ENCODE measurements around the gene TMEM135. TPM values are rescaled to one million over a fixed set of nuclear protein-coding genes. Genes with fewer than 3 reads are reported as not detected.

Gene TMEM135
- total and polyA plus RNA-seq, 2 donors (not counting 1 experiment from before 2014, with no cell fraction given): 2.7 to 19.5 TPM

GRCh38 chr11:87173185-87174039, 135.7 kb downstream of the TMEM135 start:
- WGBS (ENCODE audit: insufficient coverage): no CpG with 5 or more reads among the region's 3 CpGs
- peaks cover 9% of the 10 kb centered on the region for H3K4me1 Mint-ChIP-seq
- CTCF ChIA-PET: no interaction called here
- Histone ChIP-seq H4K20me1 (ENCODE audit: control insufficient read depth, insufficient read depth, low read length, poor library complexity, severe bottlenecking) (no peaks in the 10 kb centered on the region), H3K79me2 (ENCODE audit: control insufficient read depth, insufficient read depth, low read length) (no peaks in the 10 kb centered on the region), H3K4me3 (ENCODE audit: control extremely low read depth in 1 of 5, extremely low read depth in 1 of 5, insufficient read depth in 1 of 5, low read depth in 2 of 5, low read length in 4 of 5) (no peak overlapping the region), H3K27ac (ENCODE audit: low read length in 2 of 2) (no peak overlapping the region), H3K27me3 (replicated peaks in 1 of 4; ENCODE audit: control extremely low read depth in 1 of 4, control insufficient read depth in 3 of 4, insufficient read depth in 4 of 4, low read length in 3 of 4) (no peaks in the 10 kb centered on the region), H3K9ac (ENCODE audit: low read length) (no peak overlapping the region), H3K9me3 (ENCODE audit: control extremely low read depth in 1 of 3, control insufficient read depth in 2 of 3, insufficient read depth in 1 of 3, low read length in 2 of 3) (peaks cover 2 to 7% (median 6%) of the 10 kb centered on the region in 3 donors), H3K4me1 (ENCODE audit: control insufficient read depth in 2 of 2, insufficient read depth in 2 of 2, low read length in 2 of 2) (no peaks in the 10 kb centered on the region), H3K36me3 (replicated peaks in 1 of 2; ENCODE audit: control extremely low read depth in 1 of 2, control insufficient read depth in 1 of 2, extremely low read depth in 1 of 2, insufficient read depth in 2 of 2, low read length in 1 of 2) (peaks cover 0 to 5% of the 10 kb centered on the region in 2 experiments), H2AFZ (ENCODE audit: insufficient read depth, low read depth, low read length, poor library complexity, severe bottlenecking) (no peak overlapping the region), H3K4me2 (replicated peaks; ENCODE audit: low read depth, low read length, poor library complexity, severe bottlenecking) (no peak overlapping the region)
- peaks cover 11% of the 10 kb centered on the region for H3K9me3 Mint-ChIP-seq (ENCODE audit: insufficient read depth)
- intact Hi-C loops (cut with micrococcal nuclease): no loop called here
- H3K4me3 Mint-ChIP-seq: no peak overlapping the region
- TF ChIP-seq EZH2 (IDR thresholded peaks at IDR 0.05; ENCODE audit: borderline replicate concordance, insufficient read depth, low read depth, low read length, poor library complexity, severe bottlenecking): no peak
- TF ChIP-seq, protein P1, sequence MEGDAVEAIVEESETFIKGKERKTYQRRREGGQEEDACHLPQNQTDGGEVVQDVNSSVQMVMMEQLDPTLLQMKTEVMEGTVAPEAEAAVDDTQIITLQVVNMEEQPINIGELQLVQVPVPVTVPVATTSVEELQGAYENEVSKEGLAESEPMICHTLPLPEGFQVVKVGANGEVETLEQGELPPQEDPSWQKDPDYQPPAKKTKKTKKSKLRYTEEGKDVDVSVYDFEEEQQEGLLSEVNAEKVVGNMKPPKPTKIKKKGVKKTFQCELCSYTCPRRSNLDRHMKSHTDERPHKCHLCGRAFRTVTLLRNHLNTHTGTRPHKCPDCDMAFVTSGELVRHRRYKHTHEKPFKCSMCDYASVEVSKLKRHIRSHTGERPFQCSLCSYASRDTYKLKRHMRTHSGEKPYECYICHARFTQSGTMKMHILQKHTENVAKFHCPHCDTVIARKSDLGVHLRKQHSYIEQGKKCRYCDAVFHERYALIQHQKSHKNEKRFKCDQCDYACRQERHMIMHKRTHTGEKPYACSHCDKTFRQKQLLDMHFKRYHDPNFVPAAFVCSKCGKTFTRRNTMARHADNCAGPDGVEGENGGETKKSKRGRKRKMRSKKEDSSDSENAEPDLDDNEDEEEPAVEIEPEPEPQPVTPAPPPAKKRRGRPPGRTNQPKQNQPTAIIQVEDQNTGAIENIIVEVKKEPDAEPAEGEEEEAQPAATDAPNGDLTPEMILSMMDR (IDR thresholded peaks at IDR 0.05): no peak
- H3K27me3 Mint-ChIP-seq: no peaks in the 10 kb centered on the region
- DNase-seq: no peak
- no peak overlapping the region for H3K27ac Mint-ChIP-seq
- ATAC-seq (ENCODE audit: low read depth): no peak
- POLR2A ChIA-PET: no interaction called here

- no peak overlapping the region for H3K4me2 ChIP-seq (replicated peaks; ENCODE audit: low read depth, low read length, poor library complexity, severe bottlenecking)
- POLR2A ChIA-PET: no interaction called here
These were observed 137.1 kb downstream of the TMEM135 start for GRCh38 chr11:87174870-87175269.

More at GRCh38 chr11:87174870-87175269, 137.1 kb downstream of the TMEM135 start:
- intact Hi-C loops (cut with micrococcal nuclease): no loop called here
- no peaks in the 10 kb centered on the region for H3K27me3 Mint-ChIP-seq
- H3K4me1 ChIP-seq (ENCODE audit: control insufficient read depth in 2 of 2, insufficient read depth in 2 of 2, low read length in 2 of 2): no peaks in the 10 kb centered on the region
- H3K27ac Mint-ChIP-seq: no peak overlapping the region
- no peaks in the 10 kb centered on the region for H4K20me1 ChIP-seq (ENCODE audit: control insufficient read depth, insufficient read depth, low read length, poor library complexity, severe bottlenecking)
- peaks cover 0 to 5% of the 10 kb centered on the region in 2 experiments for H3K36me3 ChIP-seq (replicated peaks in 1 of 2; ENCODE audit: control extremely low read depth in 1 of 2, control insufficient read depth in 1 of 2, extremely low read depth in 1 of 2, insufficient read depth in 2 of 2, low read length in 1 of 2)
- H3K4me3 ChIP-seq (ENCODE audit: control extremely low read depth in 1 of 5, extremely low read depth in 1 of 5, insufficient read depth in 1 of 5, low read depth in 2 of 5, low read length in 4 of 5): no peak overlapping the region
- H3K79me2 ChIP-seq (ENCODE audit: control insufficient read depth, insufficient read depth, low read length): no peaks in the 10 kb centered on the region
- H3K9me3 ChIP-seq (ENCODE audit: control extremely low read depth in 1 of 3, control insufficient read depth in 2 of 3, insufficient read depth in 1 of 3, low read length in 2 of 3): peaks cover 2 to 9% (median 8%) of the 10 kb centered on the region in 3 donors
- H3K27me3 ChIP-seq (replicated peaks in 1 of 4; ENCODE audit: control extremely low read depth in 1 of 4, control insufficient read depth in 3 of 4, insufficient read depth in 4 of 4, low read length in 3 of 4): no peaks in the 10 kb centered on the region
- no peak overlapping the region for H2AFZ ChIP-seq (ENCODE audit: insufficient read depth, low read depth, low read length, poor library complexity, severe bottlenecking)
- no peak for ATAC-seq (ENCODE audit: low read depth)
- peaks cover 9% of the 10 kb centered on the region for H3K4me1 Mint-ChIP-seq
- no peak overlapping the region for H3K9ac ChIP-seq (ENCODE audit: low read length)
- no peak overlapping the region for H3K4me3 Mint-ChIP-seq
- peaks cover 3% of the 10 kb centered on the region for H3K9me3 Mint-ChIP-seq (ENCODE audit: insufficient read depth)
- H3K27ac ChIP-seq (ENCODE audit: low read length in 2 of 2): no peak overlapping the region
- TF ChIP-seq, protein P1 (IDR thresholded peaks at IDR 0.05): no peak
- TF ChIP-seq EZH2 (IDR thresholded peaks at IDR 0.05; ENCODE audit: borderline replicate concordance, insufficient read depth, low read depth, low read length, poor library complexity, severe bottlenecking): no peak
- DNase-seq: no peak
- CTCF ChIA-PET: no interaction called here
